Stomach (tissue), 4 donors: ENCODE results near the gene GTF2H2.
"Not testable (repeated sequence)": the region's sequence is repeated elsewhere in the genome, so short reads cannot be mapped to it uniquely, and the experiment has no call there.

Source experiments
- POLR2AphosphoS5 ChIP-seq, 3 donors: sonication (generic); formaldehyde crosslinking; IDR thresholded peaks; one replicate each; pipeline ENCODE4 v1.6.1; 2016; ENCODE audit warnings: antibody characterized with exemption in 3 of 3
- TF ChIP-seq, protein P1 (sequence below), 7 experiments: fragments of 450-650 bp in 4 of 7; fragments of 200-600 bp in 3 of 7; sonication (generic) in 3 of 7; IDR thresholded peaks; one replicate each; pipeline ENCODE4 v1.5.1; 2016 to 2019; ENCODE audit warnings: antibody characterized with exemption in 7 of 7, control low read depth in 2 of 7, mild to moderate bottlenecking in 1 of 7

DNA sequence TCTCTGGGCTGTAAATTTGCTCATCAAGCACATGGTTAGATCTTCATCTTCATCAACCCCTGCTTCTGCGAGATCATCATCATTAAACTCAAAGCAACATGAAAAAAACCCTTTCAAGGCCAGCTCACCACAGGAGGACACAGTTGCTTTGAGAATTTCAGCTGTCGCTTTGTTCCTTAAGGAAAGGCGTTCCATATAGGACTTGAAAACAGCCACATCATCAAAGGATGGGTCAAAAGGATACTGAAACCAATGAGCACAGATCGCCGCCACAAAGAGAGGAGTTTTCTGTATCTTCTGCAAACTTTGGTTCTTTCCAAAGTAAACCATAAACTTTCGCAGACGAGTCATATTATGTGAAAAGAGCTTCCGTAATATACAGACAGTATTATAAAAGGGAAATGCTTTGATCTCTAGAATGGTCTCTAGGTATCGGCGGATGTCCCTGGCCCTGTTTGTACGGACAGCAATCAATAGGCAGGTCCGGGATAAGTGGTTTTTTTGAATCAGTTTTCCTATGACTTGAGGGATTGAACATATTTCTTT, 42.3 kb upstream of the GTF2H2 start:
- TF ChIP-seq, protein P1, sequence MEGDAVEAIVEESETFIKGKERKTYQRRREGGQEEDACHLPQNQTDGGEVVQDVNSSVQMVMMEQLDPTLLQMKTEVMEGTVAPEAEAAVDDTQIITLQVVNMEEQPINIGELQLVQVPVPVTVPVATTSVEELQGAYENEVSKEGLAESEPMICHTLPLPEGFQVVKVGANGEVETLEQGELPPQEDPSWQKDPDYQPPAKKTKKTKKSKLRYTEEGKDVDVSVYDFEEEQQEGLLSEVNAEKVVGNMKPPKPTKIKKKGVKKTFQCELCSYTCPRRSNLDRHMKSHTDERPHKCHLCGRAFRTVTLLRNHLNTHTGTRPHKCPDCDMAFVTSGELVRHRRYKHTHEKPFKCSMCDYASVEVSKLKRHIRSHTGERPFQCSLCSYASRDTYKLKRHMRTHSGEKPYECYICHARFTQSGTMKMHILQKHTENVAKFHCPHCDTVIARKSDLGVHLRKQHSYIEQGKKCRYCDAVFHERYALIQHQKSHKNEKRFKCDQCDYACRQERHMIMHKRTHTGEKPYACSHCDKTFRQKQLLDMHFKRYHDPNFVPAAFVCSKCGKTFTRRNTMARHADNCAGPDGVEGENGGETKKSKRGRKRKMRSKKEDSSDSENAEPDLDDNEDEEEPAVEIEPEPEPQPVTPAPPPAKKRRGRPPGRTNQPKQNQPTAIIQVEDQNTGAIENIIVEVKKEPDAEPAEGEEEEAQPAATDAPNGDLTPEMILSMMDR (IDR thresholded peaks at IDR 0.05), result not testable (repeated sequence)
- not testable (repeated sequence) for TF ChIP-seq POLR2AphosphoS5 (IDR thresholded peaks at IDR 0.05)
